PC-9 (cell line): ENCODE results near the gene SHROOM2.

Source experiments
- CTCF ChIP-seq: fragments of 200-600 bp; sonication (generic); conservative IDR thresholded peaks from 2 replicates; pipeline ENCODE4 v1.6.1; 2017; ENCODE audit warnings: mixed run types, antibody characterized with exemption, mild to moderate bottlenecking, moderate library complexity
- EZH2 ChIP-seq: fragments of 200-600 bp; sonication (generic); IDR thresholded peaks from 2 replicates; pipeline ENCODE4 v1.8.0; 2017; ENCODE audit warnings: antibody characterized with exemption, low read depth

- TF ChIP-seq CTCF (no peak), EZH2 (no peak)
Measured at GRCh38 chrX:9737363-9737762, 48.9 kb upstream of the SHROOM2 start.
